H9 (cell line): ENCODE results near the gene DNAJC7. TPM values are rescaled to one million over a fixed set of nuclear protein-coding genes. Genes with fewer than 3 reads are reported as not detected.
A peak's percentile ranks its signal among the peaks of the same experiment; 100 is the strongest.

Source experiments
- DNase-seq: peaks from one replicate; pipeline ENCODE4 v3.0.0-alpha.2; 2017
- H2AFZ ChIP-seq: one replicate; pipeline ENCODE4 v1.6.1; 2013; ENCODE audit warnings: mild to moderate bottlenecking, low read length, control low read depth, moderate library complexity
- H2AK5ac ChIP-seq: 2 replicates; pipeline ENCODE4 v1.6.1; 2013; ENCODE audit warnings: low read length, control low read depth, mixed read lengths; ENCODE audit not compliant: insufficient read length
- H2BK120ac ChIP-seq: one replicate; pipeline ENCODE4 v1.6.1; 2013; ENCODE audit warnings: low read depth, mild to moderate bottlenecking, low read length, control low read depth, inconsistent platforms; ENCODE audit not compliant: poor library complexity, severe bottlenecking
- H2BK12ac ChIP-seq: 2 replicates; pipeline ENCODE4 v1.6.1; 2013; ENCODE audit warnings: low read length, control low read depth, mixed read lengths, low read depth; ENCODE audit not compliant: insufficient read length
- H2BK15ac ChIP-seq: 2 replicates; pipeline ENCODE4 v1.6.1; 2013; ENCODE audit warnings: low read depth, low read length, control low read depth
- H2BK20ac ChIP-seq: one replicate; pipeline ENCODE4 v1.6.1; 2013; ENCODE audit warnings: low read depth, mild to moderate bottlenecking, low read length, control low read depth, inconsistent platforms; ENCODE audit not compliant: poor library complexity, severe bottlenecking
- H2BK5ac ChIP-seq: 2 replicates; pipeline ENCODE4 v1.6.1; 2013; ENCODE audit warnings: low read length, control low read depth, mixed read lengths; ENCODE audit not compliant: insufficient read length
- H3K14ac ChIP-seq: 2 replicates; pipeline ENCODE4 v1.6.1; 2013; ENCODE audit warnings: low read length, control low read depth; ENCODE audit not compliant: insufficient read depth
- H3K18ac ChIP-seq: 2 replicates; pipeline ENCODE4 v1.6.1; 2013; ENCODE audit warnings: low read depth, mild to moderate bottlenecking, mixed read lengths, low read length, control low read depth; ENCODE audit not compliant: insufficient read length
- H3K23ac ChIP-seq: 2 replicates; pipeline ENCODE4 v1.6.1; 2013; ENCODE audit warnings: low read length, control low read depth, mixed read lengths, low read depth; ENCODE audit not compliant: insufficient read length
- H3K23me2 ChIP-seq: 2 replicates; pipeline ENCODE4 v1.6.1; 2013; ENCODE audit warnings: low read depth, mild to moderate bottlenecking, mixed read lengths, low read length, control low read depth; ENCODE audit not compliant: insufficient read length, poor library complexity, severe bottlenecking
- H3K27ac ChIP-seq: 2 replicates; pipeline ENCODE4 v1.5.1; 2013; ENCODE audit warnings: low read length, control low read depth, mixed read lengths, low read depth; ENCODE audit not compliant: insufficient read length
- H3K27me3 ChIP-seq: 2 replicates; pipeline ENCODE4 v1.6.1; 2013; ENCODE audit warnings: low read length, control low read depth, inconsistent platforms; ENCODE audit not compliant: insufficient read depth
- H3K4ac ChIP-seq: 2 replicates; pipeline ENCODE4 v1.6.1; 2013; ENCODE audit warnings: low read depth, mild to moderate bottlenecking, control low read depth, inconsistent platforms, low read length, moderate library complexity
- H3K4me1 ChIP-seq: 2 replicates; pipeline ENCODE4 v1.6.1; 2013; ENCODE audit warnings: low read length, control low read depth, inconsistent platforms; ENCODE audit not compliant: insufficient read depth
- H3K4me2 ChIP-seq: 2 replicates; pipeline ENCODE4 v1.6.1; 2013; ENCODE audit warnings: low read length, control low read depth, mixed read lengths; ENCODE audit not compliant: insufficient read length, insufficient read depth
- H3K56ac ChIP-seq: 2 replicates; pipeline ENCODE4 v1.6.1; 2013; ENCODE audit warnings: low read depth, mild to moderate bottlenecking, mixed read lengths, low read length, control low read depth; ENCODE audit not compliant: insufficient read length
- H3K79me1 ChIP-seq: 2 replicates; pipeline ENCODE4 v1.6.1; 2013; ENCODE audit warnings: low read depth, mild to moderate bottlenecking, moderate library complexity, low read length, control low read depth, inconsistent platforms; ENCODE audit not compliant: insufficient read depth, poor library complexity, severe bottlenecking
- H3K79me2 ChIP-seq: 2 replicates; pipeline ENCODE4 v1.6.1; 2013; ENCODE audit warnings: low read length, control low read depth, inconsistent platforms; ENCODE audit not compliant: insufficient read depth
- H3K9ac ChIP-seq: 2 replicates; pipeline ENCODE4 v1.6.1; 2013; ENCODE audit warnings: low read length, control low read depth, mixed read lengths; ENCODE audit not compliant: insufficient read length; ENCODE audit errors: extremely low read depth
- H3K9me3 ChIP-seq: one replicate; pipeline ENCODE4 v1.6.1; 2013; ENCODE audit warnings: low read depth, low read length, inconsistent platforms; ENCODE audit not compliant: control insufficient read depth
- H3T11ph ChIP-seq: one replicate; pipeline ENCODE4 v1.6.1; 2013; ENCODE audit warnings: mild to moderate bottlenecking, low read length, control low read depth, inconsistent platforms
- H4K20me1 ChIP-seq: one replicate; pipeline ENCODE4 v1.6.1; 2013; ENCODE audit not compliant: control insufficient read depth, insufficient read length, insufficient read depth
- H4K5ac ChIP-seq: 2 replicates; pipeline ENCODE4 v1.6.1; 2013; ENCODE audit warnings: low read depth, mild to moderate bottlenecking, mixed read lengths, low read length, control low read depth; ENCODE audit not compliant: insufficient read length
- H4K8ac ChIP-seq: replicated peaks from 2 replicates; pipeline ENCODE4 v1.6.1; 2013; ENCODE audit warnings: low read length, control low read depth, mixed read lengths, low read depth; ENCODE audit not compliant: insufficient read length
- H4K91ac ChIP-seq: 2 replicates; pipeline ENCODE4 v1.6.1; 2013; ENCODE audit warnings: low read depth, mild to moderate bottlenecking, moderate library complexity, mixed read lengths, low read length, control low read depth; ENCODE audit not compliant: insufficient read length
- H3K27ac Mint-ChIP-seq, 3 experiments: 2 replicates in 2 of 3; 3 replicates in 1 of 3; pipeline ENCODE4 v1.8.0; 2020 to 2021; ENCODE audit warnings: mixed read lengths in 3 of 3, mild to moderate bottlenecking in 1 of 3, moderate library complexity in 1 of 3
- H3K27me3 Mint-ChIP-seq: 2 replicates; pipeline ENCODE4 v1.8.0; 2021; ENCODE audit warnings: low read depth, mild to moderate bottlenecking, moderate library complexity, mixed read lengths
- H3K36me3 Mint-ChIP-seq, 3 experiments: 2 replicates in 2 of 3; 3 replicates in 1 of 3; pipeline ENCODE4 v1.8.0; 2020 to 2021; ENCODE audit warnings: low read depth in 3 of 3, mixed read lengths in 3 of 3; ENCODE audit not compliant: insufficient read depth in 1 of 3
- H3K4me1 Mint-ChIP-seq, 2 experiments: 2 replicates each; pipeline ENCODE4 v1.8.0; 2020; ENCODE audit warnings: mixed read lengths in 2 of 2
- H3K4me3 Mint-ChIP-seq, 2 experiments: 2 replicates in 1 of 2; 3 replicates in 1 of 2; pipeline ENCODE4 v1.8.0; 2020 to 2021; ENCODE audit warnings: mild to moderate bottlenecking in 2 of 2, mixed read lengths in 2 of 2, moderate library complexity in 1 of 2
- H3K9me3 Mint-ChIP-seq, 2 experiments: 2 replicates in 1 of 2; 3 replicates in 1 of 2; pipeline ENCODE4 v1.8.0; 2020; ENCODE audit warnings: mild to moderate bottlenecking in 2 of 2, mixed read lengths in 2 of 2, moderate library complexity in 1 of 2
- WGBS: extraction: QIAGEN DNeasy Blood & Tissue Kit; methylation state at CpG from one replicate; pipeline ENCODE4 v1.1.7; 2013; ENCODE audit warnings: missing lambda C conversion rate, low lambda C conversion rate, mixed read lengths; ENCODE audit not compliant: insufficient read length; ENCODE audit errors: extremely low coverage; 5-methylcytosine and 5-hydroxymethylcytosine counted together
- total RNA-seq: library from RNA; stranded (reverse); gene quantifications from 2 replicates; pipeline ENCODE4 v1.2.1, GENCODE V29; 2021
- TF ChIP-seq, protein P1 (sequence below): fragments of 200-600 bp; sonication (generic); conservative IDR thresholded peaks from 3 replicates; pipeline ENCODE4 v1.8.0; 2021; ENCODE audit warnings: antibody characterized with exemption, mild to moderate bottlenecking

Gene DNAJC7
- total RNA-seq, 1 experiment from 2014 or later = 141 TPM

- Histone ChIP-seq H3K4ac (no peak overlapping the region), H2BK15ac (no peak overlapping the region), H4K8ac (no peak overlapping the region), H3K14ac (no peak overlapping the region), H4K91ac (no peak overlapping the region), H3T11ph (no peak overlapping the region), H3K4me1 (no peaks in the 10 kb centered on the region), H2BK12ac (no peak overlapping the region), H4K5ac (no peak overlapping the region), H2AK5ac (no peak overlapping the region), H3K18ac (no peak overlapping the region), H3K27me3 (no peaks in the 10 kb centered on the region), H3K79me1 (no peaks in the 10 kb centered on the region), H2BK5ac (no peak overlapping the region), H2BK120ac (no peak overlapping the region), H3K4me2 (no peak overlapping the region), H3K9me3 (no peaks in the 10 kb centered on the region), H3K27ac (no peak overlapping the region), H3K23ac (no peak overlapping the region), H3K23me2 (no peaks in the 10 kb centered on the region), H2BK20ac (no peak overlapping the region), H4K20me1 (no peaks in the 10 kb centered on the region), H3K56ac (no peak overlapping the region), H3K9ac (no peak overlapping the region), H2AFZ (no peak overlapping the region), H3K79me2 (no peaks in the 10 kb centered on the region)
- TF ChIP-seq, protein P1, sequence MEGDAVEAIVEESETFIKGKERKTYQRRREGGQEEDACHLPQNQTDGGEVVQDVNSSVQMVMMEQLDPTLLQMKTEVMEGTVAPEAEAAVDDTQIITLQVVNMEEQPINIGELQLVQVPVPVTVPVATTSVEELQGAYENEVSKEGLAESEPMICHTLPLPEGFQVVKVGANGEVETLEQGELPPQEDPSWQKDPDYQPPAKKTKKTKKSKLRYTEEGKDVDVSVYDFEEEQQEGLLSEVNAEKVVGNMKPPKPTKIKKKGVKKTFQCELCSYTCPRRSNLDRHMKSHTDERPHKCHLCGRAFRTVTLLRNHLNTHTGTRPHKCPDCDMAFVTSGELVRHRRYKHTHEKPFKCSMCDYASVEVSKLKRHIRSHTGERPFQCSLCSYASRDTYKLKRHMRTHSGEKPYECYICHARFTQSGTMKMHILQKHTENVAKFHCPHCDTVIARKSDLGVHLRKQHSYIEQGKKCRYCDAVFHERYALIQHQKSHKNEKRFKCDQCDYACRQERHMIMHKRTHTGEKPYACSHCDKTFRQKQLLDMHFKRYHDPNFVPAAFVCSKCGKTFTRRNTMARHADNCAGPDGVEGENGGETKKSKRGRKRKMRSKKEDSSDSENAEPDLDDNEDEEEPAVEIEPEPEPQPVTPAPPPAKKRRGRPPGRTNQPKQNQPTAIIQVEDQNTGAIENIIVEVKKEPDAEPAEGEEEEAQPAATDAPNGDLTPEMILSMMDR = no peak
- no peak overlapping the region for H3K4me3 Mint-ChIP-seq
- H3K9me3 Mint-ChIP-seq = no peaks in the 10 kb centered on the region
- WGBS = no CpG with 5 or more reads among the region's 6 CpGs
- no peak for DNase-seq
- H3K27me3 Mint-ChIP-seq = no peaks in the 10 kb centered on the region
- peaks cover 33 to 87% (median 83%) of the 10 kb centered on the region in 3 experiments for H3K36me3 Mint-ChIP-seq
- H3K27ac Mint-ChIP-seq = peak overlapping the region in 1 of 3 experiments; percentile 47; a peak in 1 of 7 replicates
- no peaks in the 10 kb centered on the region for H3K4me1 Mint-ChIP-seq
Measured at GRCh38 chr17:41974031-41974430, 43.2 kb downstream of the DNAJC7 start.
